ENCODE measurements around the gene ITPK1.
A peak's percentile ranks its signal among the peaks of the same experiment; 100 is the strongest.
"Not testable (repeated sequence)": the region's sequence is repeated elsewhere in the genome, so short reads cannot be mapped to it uniquely, and the experiment has no call there.

ITPK1 gene

GRCh38 chr14:93115821-93116675, at the start of gene ITPK1:
Gene ITPK1, minus strand, starts transcription at chr14:93115925. Its CDS starts 762 bp downstream, at chr14:93115163.
- DNase-seq (ENCODE audit: low read depth), result peak; percentile 66

- no peak for DNase-seq (ENCODE audit: low read depth)
Observed at GRCh38 chr14:93163564-93163963, 47.8 kb upstream of the ITPK1 start.

GRCh38 chr14:93161411-93161940, 45.8 kb upstream of the ITPK1 start:
- DNase-seq (ENCODE audit: low read depth), result peak; percentile 16

GRCh38 chr14:93160353-93160801, 44.7 kb upstream of the ITPK1 start:
- peak; percentile 16 for DNase-seq (ENCODE audit: low read depth)

- not testable (repeated sequence) for DNase-seq (ENCODE audit: low read depth)
Observed at GRCh38 chr14:93159625-93160352, 44.1 kb upstream of the ITPK1 start.

- DNase-seq (ENCODE audit: low read depth), result not testable (repeated sequence)
Observed at GRCh38 chr14:93158349-93158748, 42.6 kb upstream of the ITPK1 start.

- no peak for DNase-seq (ENCODE audit: low read depth)
Observed at GRCh38 chr14:93156693-93157369, 41.1 kb upstream of the ITPK1 start.

GRCh38 chr14:93155667-93156066, 39.9 kb upstream of the ITPK1 start:
- DNase-seq (ENCODE audit: low read depth), result no peak

GRCh38 chr14:93153121-93153520, 37.4 kb upstream of the ITPK1 start:
- DNase-seq (ENCODE audit: low read depth), result no peak

GRCh38 chr14:93150227-93151208, 34.8 kb upstream of the ITPK1 start:
- peak; percentile 19 for DNase-seq (ENCODE audit: low read depth)

GRCh38 chr14:93148979-93149378, 33.3 kb upstream of the ITPK1 start:
- no peak for DNase-seq (ENCODE audit: low read depth)

- DNase-seq (ENCODE audit: low read depth), result no peak
Observed at GRCh38 chr14:93146119-93146518, 30.4 kb upstream of the ITPK1 start.

- no peak for DNase-seq (ENCODE audit: low read depth)
Observed at GRCh38 chr14:93142854-93143652, 27.3 kb upstream of the ITPK1 start.

- no peak for DNase-seq (ENCODE audit: low read depth)
Observed at GRCh38 chr14:93137864-93138263, 22.1 kb upstream of the ITPK1 start.

GRCh38 chr14:93136508-93136907, 20.8 kb upstream of the ITPK1 start:
- not testable (repeated sequence) for DNase-seq (ENCODE audit: low read depth)

GRCh38 chr14:93136009-93136408, 20.3 kb upstream of the ITPK1 start:
- DNase-seq (ENCODE audit: low read depth), result no peak

GRCh38 chr14:93135399-93135798, 19.7 kb upstream of the ITPK1 start:
- DNase-seq (ENCODE audit: low read depth), result no peak

- peak; percentile 84 for DNase-seq (ENCODE audit: low read depth)
Observed at GRCh38 chr14:93133464-93133863, 17.7 kb upstream of the ITPK1 start.

- DNase-seq (ENCODE audit: low read depth), result peak; percentile 36
Observed at GRCh38 chr14:93132472-93133065, 16.8 kb upstream of the ITPK1 start.

All from EH (cell line).